Left cardiac atrium (tissue), 4 donors: ENCODE measurements around the gene ARRDC2. TPM values are rescaled to one million over a fixed set of nuclear protein-coding genes. Genes with fewer than 3 reads are reported as not detected.
"Not testable (repeated sequence)": the region's sequence is repeated elsewhere in the genome, so short reads cannot be mapped to it uniquely, and the experiment has no call there.

ENCODE experiments used
- ATAC-seq, 2 donors: fragments of 200-7000 bp; cut with Tn5 transposase; one replicate each; pipeline ENCODE4 v1.9.1; 2020; ENCODE audit warnings: mild to moderate bottlenecking in 2 of 2, moderate library complexity in 2 of 2
- DNase-seq: peaks from one replicate; pipeline ENCODE4 v3.0.0-alpha.2; 2020
- intact Hi-C, 2 donors: fragments of 100-400 bp; cut with DNase I; formaldehyde crosslinking; loops; one replicate each; pipeline versions ENCODE4 v1.14.1 to v1.15.1; 2022 to 2023
- total RNA-seq, 2 donors: library from RNA; stranded (reverse); fragmentation: NEBNext Ultra II Directional; extraction: Animal tissue kit (Norgen Biotek cat#: 25700); gene quantifications; one replicate each; pipeline ENCODE4 v1.2.1, GENCODE V29; 2021
- donor health status: DM: no; HTN: yes; CAD: no.
- donor health status: DM: no; HTN: yes; CAD: no; lungs with severe emphysema.
- donor health status: DM: yes; HTN: yes; CAD: no.
- donor health status: Dilated cardiomyopathy.

The ARRDC2 gene
- total RNA-seq, 2 donors from 2014 or later, result 14.8 to 21.6 TPM

DNA sequence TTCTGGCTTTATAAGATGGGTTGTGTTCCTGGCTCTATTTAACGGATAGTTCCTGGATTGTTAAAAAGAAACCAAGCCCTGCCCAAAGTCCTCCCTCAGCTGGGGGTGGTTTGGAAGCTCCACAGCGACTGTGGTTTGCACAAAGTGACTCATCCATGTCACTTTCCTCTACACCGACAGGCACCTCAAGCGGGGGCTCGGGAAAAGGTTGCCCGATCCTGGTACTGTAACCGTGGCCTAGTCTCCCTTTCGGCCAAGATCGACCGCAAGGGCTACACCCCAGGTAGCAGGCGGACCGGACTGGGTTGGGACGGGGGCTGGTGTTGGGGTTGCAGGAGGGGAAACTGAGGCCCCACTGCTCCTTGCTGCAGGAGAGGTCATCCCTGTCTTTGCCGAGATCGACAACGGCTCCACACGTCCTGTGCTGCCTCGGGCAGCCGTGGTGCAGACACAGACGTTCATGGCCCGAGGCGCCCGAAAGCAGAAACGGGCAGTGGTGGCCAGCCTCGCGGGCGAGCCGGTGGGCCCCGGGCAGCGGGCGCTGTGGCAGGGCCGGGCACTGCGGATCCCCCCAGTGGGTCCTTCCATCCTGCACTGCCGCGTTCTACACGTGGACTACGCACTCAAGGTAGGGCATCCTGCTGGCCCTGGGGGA, 1.6 kb downstream of the ARRDC2 start:
- ATAC-seq (no peak), DNase-seq (no peak)
- intact Hi-C loops, result no loop called here

DNA sequence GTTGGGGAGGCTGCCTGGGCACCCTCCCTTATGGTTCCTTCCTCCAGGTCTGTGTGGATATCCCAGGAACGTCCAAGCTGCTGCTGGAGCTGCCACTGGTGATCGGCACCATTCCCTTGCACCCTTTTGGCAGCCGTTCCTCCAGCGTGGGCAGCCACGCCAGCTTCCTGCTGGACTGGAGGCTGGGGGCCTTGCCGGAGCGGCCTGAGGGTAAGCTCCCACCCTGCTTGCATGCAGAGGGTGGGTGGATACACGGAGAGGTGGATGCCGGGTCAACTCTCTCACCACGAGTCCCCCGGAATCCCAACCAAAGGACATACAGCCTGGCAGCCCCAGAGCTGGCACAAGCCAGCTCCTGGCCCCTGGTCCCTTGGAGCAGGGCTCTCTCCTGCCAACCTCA, 2.2 kb downstream of the ARRDC2 start:
- ATAC-seq (no peak), DNase-seq (no peak)
- intact Hi-C loops, result no loop called here

DNA sequence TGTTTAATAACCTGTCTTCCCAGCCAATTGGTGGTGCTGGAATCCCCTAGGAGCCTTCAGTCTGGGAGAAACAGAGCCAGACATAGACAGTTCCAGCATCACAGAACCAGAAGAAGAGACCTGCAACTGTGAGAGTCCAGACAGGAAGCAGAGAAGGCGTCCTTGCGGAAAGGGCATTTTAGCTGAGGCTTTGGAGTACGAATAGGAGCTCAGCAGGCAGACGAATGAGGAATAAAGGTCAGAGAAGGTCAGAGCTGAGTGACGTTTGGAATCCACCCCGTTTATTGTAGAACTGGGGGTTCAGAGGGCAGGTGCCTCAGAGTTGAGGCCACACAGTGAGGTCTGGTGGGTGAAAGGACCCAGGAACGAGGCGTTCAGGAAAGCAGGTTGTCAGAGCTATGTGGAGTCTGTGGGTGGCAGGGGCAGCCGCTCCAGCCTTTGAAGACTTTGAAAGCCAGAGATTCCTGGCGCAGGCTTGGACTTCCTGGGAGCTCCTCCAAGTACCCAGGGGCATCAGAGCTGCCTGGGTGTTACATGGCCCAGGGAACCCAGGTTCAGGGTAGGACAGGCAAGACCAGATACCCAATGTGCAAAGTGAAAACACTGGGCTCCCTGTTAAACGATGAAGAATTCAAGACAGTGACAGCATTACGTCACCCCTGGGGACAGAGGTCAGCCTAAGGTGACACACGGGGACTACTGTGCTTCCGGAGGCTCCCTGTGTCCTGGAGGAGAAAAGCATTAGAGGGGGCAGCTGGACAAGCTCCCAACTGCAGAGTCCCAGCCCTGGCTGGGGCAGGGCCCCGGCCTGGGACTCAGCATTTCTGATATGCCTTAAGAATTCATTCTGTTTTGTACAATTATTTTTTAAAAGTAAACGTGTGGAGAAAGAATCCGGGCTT, 5.5 kb downstream of the ARRDC2 start:
- intact Hi-C loops, result no loop called here
- ATAC-seq (no peak), DNase-seq (no peak)

DNA sequence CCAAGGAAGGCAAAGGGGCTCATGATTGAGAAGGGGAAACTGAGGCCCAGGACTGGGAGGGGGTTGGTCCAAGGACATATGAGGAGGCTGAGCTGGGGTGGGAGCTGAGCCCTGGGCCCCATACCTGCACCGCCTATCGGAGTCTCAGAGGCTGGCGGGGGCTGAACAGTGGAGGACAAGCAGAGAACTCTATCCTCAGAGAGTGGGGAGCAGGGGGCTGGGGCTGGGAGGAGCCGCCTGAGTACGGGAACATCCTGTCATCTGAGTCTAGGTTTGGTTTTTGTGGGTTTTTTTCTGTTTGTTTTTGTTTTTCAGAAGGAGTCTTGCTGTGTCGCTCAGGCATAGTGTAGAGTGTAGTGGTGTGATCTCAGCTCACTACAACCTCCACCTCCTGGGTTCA, 6.2 kb downstream of the ARRDC2 start:
- no peak for ATAC-seq
- no peak for DNase-seq
- intact Hi-C loops, result no loop called here

DNA sequence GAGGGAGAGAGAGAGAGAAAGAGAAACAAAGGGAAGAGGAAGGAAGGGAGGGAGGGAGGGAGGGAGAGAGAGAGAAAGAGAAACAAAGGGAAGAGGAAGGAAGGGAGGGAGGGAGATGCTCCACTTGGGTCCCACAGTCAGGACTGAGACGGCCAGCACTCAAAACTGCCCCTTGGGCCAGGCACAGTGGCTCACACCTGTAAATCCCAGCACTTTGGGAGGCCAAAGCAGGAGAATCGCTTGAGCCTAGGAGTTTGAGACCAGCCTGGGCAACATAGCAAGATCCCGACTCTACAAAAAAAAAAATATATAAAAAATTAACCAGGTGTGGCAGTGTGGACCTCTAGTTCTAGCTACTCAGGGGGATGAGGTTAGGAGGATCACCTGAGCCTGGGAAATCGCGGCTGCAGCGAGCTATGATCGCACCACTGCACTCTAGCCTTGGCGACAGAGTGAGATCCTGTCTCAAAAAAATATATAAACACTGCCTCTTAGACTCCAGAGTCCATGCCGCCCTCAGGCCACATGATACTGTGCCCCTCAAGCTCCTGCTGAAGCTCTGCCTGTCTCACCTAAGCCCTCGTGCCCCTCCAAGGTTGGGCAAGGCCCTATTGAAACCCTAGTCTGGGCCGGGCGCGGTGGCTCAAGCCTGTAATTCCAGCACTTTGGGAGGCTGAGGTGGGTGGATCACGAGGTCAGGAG, 8.4 kb downstream of the ARRDC2 start:
- ATAC-seq (no peak), DNase-seq (no peak)
- intact Hi-C loops, result no loop called here

DNA sequence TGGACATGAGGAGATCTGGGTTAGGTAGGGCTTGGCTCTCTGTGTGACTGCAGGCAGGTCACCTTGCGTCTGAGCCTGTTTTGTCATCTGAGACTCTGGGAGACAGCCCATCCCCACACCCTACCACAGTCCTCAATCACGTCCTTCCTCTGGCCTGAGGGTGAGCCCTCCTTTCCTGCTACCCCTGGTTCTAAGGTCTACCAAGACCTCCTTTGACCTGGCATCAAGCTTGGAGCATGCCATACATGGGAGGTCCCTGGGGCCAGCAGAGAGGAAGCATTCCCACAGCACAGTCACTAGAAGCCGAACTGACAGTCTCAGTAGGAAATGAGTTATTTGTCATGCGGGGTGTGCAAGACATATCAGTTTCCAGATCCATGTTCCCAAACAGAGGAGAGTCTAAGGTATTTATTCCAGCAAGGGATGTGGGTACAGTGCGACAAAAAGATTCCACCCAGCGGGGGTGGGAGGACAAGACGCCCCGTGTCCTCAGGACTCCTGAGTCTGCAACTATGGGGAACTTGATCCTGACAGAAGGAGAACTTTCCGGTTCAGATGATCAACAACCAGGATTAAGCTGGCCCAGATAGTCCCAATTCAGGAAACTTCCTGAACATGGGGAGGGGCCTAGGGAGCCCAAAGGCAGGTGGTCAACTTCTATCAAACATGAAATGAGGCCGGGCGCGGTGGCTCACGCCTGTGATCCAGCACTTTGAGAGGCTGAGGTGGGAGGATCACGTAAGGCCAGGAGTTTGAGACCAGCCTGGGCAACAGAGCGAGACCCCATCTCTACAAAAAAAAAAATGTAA, 9.5 kb downstream of the ARRDC2 start:
- ATAC-seq (peak; percentile 7 to 28), DNase-seq (no peak)
- intact Hi-C loops, result no loop called here

DNA sequence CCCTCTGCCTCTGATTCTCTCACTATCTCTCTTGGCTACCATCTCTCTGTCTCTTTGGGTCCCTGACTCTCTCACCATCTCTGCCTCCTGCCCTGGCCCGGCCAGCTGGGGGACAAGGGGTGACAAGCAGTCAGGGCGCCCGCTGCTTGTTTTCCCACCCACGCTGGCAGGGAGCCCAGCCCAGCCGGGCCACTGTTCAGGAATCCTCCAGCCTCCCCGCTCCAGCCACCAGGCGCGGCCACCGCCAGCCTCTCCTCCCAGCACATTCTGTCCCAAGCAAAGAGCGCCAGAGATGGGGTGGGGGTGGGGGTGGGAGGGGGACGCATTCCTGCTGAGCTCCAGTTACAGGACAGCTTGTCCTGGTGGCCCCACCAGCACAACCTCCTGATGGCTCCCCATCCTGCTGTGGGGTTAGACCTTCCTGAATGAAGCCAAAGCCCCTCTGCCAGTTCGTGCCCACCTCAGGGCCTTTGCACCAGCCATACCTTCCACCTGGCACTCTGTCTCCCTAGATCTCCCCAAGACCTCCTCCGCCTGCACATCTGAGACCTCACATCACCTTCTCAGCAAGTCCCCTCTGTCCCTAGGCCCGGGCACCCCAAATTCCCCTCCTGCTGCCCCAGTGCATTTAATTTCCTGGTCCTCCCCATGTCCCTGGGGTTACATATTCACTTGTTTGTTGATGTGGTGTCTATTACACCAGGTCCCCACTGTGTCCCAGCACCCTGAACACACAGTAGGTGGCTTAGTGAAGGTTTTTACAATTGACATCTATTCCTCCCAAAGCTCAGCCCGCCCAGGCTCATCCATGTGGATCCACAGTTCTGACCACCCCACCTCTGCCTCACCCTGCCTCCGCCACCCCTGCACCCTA, 12.5 kb downstream of the ARRDC2 start:
- intact Hi-C loops, result no loop called here
- DNase-seq, result peak; percentile 94
- ATAC-seq, result peak; percentile 63 to 77

DNA sequence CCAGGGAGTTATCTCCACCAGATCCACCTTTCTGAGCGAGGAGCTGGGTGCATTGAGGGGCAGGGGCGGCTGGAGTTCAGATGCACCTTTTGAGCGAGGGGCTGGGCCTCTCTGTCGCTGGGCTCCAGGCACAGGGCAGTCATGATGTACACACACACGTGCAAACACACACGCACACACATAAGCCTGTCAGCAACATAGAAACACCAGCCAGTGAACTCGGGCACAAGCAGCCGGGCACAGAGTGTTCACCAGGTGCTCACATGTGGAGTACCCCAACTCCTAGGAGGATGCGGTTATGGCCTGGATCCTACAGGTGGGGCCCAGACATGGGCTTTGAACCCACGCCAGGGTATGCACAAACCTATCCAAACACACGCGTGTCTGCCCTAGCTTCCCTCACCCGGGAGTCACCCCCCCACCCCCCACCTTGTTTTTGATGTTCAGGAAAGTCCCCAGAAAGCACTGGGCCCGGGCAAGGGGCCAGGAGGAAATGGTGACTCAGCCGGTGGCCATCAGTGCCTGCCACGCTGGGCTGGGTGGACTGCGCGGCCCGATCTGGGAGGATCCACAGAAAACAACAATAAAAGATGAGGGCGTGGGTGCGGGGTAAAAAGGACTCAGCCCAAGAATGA, 13.3 kb downstream of the ARRDC2 start:
- peak; percentile 92 for DNase-seq
- intact Hi-C loops, result no loop called here

DNA sequence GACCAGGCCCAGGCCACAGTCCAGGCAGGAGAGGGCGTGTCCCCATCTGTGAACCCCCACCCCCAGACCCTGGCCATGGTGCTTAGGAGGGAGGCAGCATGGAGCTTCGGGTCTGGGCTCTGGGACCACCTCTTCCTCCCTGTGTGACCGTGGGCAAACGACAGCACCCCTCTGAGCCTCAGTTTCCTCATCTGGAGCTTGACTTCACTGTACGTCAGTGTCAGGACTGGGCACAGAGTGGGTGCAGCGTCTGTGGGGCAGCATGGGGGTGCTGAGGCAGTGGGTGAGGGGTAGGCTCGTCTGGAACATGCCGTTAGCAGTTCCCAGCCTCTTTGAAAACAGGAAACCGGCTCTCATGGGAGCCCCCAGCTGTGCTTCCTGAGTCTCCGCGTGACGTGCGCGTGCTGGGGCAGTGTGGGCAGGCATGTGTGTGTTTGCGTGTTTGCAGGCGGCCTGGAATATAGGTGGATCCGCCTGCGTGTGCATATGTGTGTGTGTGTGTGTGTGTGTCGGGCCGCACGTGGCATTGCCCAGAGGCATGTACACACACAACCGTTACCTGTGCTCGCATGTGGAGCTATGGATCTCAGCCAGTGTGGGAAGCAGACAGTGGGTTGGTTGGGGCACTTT, 15.8 kb downstream of the ARRDC2 start:
- ATAC-seq, result peak; percentile 62 to 79
- peak; percentile 90 for DNase-seq
- intact Hi-C loops, result no loop called here

More for the DNA sequence above, 13.3 kb downstream of the ARRDC2 start:
- ATAC-seq, result peak; percentile 46 to 67

DNA sequence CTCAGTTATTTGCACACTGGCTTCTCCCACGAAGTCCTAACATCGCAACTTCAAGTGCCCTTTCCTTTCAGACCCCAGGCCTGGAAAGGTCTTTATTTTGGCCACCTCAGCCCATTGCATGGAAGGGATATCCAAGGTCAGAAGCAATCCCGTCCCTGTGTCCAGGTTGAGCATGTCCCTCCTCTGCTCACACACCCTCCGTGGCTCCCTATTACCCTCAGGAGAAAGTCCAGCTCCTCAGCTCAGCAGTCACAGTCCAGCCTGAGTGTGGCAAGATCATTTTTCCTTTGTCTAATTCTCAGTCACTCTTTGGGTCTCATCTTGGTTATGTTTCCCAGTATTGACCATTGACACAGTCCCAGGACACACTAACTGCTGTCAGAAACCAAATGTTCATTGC, 19.2 kb downstream of the ARRDC2 start:
- no peak for ATAC-seq
- intact Hi-C loops, result no loop called here
- DNase-seq, result no peak

DNA sequence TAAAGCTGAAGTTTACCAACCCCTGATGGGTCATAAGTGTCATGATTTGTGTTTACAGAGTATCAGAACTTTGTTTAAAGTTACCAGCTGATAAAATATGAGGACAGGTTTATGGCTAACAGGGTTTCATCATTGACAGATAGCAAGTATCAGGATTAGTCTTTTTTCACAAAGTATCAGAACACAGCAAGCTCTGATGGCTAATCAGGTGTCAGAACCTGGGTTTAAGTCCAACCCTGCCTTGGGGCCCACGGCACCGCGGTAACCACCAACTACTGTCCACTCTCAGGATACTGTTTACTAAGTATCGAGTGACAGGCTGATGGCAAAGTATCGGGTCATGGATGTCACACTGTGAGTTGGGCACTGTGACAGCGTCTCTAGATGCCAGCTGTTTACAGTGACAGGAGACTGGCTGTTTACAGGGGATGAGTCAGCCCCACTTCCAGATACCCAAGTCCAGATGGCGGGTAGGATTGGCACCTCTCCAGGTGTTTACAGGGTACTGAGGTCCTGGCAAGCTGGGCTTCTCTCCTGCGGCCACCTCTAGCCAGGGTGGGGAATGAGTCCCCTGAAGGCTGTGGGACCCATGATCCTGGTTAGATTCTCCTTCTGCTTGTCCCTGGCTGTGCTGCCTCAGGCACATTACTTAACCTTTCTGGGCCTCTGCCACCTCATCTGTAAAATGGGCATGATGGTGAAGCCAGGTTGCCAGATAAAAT, 21.8 kb downstream of the ARRDC2 start:
- intact Hi-C loops, result no loop called here
- DNase-seq (peak; percentile 58), ATAC-seq (peak; percentile 45 to 85)

DNA sequence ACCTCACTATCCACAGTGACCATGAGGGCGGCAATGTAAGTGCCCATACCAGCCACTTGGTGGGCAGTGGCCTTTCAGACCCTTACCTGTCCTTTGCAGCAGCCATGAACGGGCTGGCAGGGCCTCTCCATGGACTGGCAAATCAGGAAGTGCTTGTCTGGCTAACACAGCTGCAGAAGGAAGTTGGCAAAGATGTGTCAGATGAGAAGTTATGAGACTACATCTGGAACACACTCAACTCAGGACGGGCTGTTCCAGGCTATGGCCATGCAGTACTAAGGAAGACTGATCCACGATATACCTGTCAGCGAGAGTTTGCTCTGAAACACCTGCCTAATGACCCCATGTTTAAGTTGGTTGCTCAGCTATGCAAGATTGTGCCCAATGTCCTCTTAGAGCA, 23.4 kb downstream of the ARRDC2 start:
- DNase-seq, intact Hi-C loops: not testable (repeated sequence)
- ATAC-seq, result peak in 1 of 2 donors; percentile 30

DNA sequence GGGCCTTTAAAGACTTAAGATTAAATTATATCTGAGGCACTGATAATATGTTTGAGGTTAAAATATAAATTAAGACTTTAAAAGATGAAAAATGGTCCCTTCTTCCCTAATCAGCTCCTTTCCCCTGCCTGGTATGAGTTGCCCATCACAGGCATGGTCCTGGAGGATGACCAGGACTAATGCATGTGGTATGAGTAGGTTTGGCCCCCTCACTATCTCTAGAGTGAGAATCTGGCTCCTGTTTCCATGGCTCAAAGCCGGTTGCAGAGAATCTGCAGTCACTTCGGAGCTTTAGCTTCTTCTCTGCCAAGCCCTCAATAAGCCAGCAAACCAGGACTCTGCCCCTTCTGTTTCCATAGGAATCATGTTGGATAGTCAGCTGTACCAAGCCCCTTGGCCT, 24.1 kb downstream of the ARRDC2 start:
- intact Hi-C loops, result not testable (repeated sequence)

DNA sequence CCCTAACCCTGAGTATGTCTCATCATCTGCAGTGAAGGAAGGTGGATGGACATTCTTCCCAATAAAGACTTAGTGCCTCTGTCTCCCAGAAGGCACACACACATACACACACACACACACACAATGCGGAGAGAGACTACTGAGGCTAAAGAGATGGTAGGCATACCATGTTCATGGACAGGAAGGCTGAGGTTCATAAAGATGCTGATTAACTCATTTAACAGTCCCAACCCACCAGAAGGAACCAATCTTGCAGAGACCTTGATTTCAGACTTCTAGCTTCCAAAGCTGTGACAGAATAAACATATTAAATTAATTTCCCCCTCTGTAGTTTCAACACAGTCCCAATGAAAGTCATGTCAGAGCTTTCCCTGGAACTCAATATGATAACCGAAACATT, 33.1 kb downstream of the ARRDC2 start:
- ATAC-seq, result no peak

More for the DNA sequence above, 24.1 kb downstream of the ARRDC2 start:
- not testable (repeated sequence) for DNase-seq
- peak; percentile 38 to 52 for ATAC-seq

DNA sequence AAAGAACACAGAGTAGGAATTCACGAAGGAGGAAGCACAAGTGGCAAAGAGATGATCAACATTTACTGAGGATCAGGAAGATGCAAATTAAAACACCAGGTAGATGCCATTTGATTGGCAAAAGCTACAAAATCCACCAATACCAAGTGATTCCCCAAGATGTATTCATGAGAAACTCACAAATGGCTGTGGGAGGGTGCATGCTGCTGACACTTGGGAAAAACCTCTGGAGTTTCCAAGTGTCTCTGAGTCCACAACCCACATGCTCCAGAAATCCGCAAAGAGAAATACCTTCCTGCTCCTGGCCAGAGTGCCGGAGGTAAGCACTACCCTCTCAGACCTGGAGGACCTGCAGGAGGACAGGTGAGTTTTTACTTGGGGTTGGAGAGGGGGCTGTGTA, 35.7 kb downstream of the ARRDC2 start:
- DNase-seq (no peak), ATAC-seq (no peak)
- intact Hi-C loops, result no loop called here

More for the DNA sequence above, 33.1 kb downstream of the ARRDC2 start:
- intact Hi-C loops, result no loop called here
- no peak for DNase-seq

DNA sequence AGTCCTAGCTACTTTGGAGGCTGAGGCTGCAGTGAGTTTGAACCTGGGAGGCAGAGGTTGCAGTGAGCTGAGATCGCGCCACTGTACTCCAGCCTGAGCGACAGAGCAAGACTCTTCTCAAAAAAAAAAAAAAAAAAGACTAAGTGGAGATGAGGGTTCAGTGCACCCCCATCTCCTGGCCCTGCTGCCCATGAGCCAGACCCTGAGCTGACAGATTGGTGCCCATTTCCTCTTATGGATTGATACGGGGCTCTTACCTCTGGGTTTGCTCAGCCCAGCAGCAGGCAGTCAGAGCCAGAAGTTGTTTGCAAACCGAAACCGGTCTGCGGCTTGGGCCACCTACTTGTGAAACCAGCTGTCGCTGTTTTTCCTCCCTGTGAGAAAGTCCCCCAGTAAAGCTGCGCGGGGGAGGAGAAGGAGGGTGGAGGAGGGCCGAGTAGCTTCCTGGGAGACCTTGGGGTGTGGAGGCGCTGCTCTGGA, 36.9 kb downstream of the ARRDC2 start:
- intact Hi-C loops, result no loop called here
- ATAC-seq, result peak; percentile 70 to 74
- peak; percentile 69 for DNase-seq
